SK-N-SH (cell line): ENCODE measurements around the gene THAP7. TPM values are rescaled to one million over a fixed set of nuclear protein-coding genes. Genes with fewer than 3 reads are reported as not detected.

Experiments used
- CTCF ChIA-PET: fragments of 300-600, 350-600 bp; formaldehyde crosslinking; extraction: SDS; loops from one replicate; lab custom pipeline; 2021; lab: Yijun Ruan, JAX
- POLR2A ChIA-PET: fragments of 350-600 bp; sonication (Branson Sonifier 250); formaldehyde crosslinking; extraction: SDS; loops from one replicate; lab custom pipeline; 2020; ENCODE audit warnings: antibody characterized with exemption, inconsistent platforms; lab: Yijun Ruan, JAX
- DNase-seq: peaks from one replicate; pipeline ENCODE4 v3.0.0; 2012
- H2AFZ ChIP-seq: fragments of 200-600 bp; sonication (generic); 2 replicates; pipeline ENCODE4 v1.8.1; 2016; ENCODE audit warnings: antibody characterized with exemption, mild to moderate bottlenecking, low read depth
- H3F3A ChIP-seq: fragments of 200-600 bp; sonication (generic); replicated peaks from 2 replicates; pipeline ENCODE3; 2016; ENCODE audit warnings: antibody characterized with exemption, mild to moderate bottlenecking; ENCODE audit not compliant: insufficient read depth
- H3K27ac ChIP-seq, 2 experiments: fragments of 200-500 bp in 1 of 2; fragments of 200-600 bp in 1 of 2; sonication (Bioruptor generic) in 1 of 2; sonication (generic), shearing (Covaris generic) in 1 of 2; 2 replicates each; pipeline versions ENCODE4 v1.5.1 to v1.6.1; 2014 to 2016; ENCODE audit warnings: low read depth in 2 of 2, inconsistent platforms in 1 of 2, low read length in 1 of 2, mild to moderate bottlenecking in 1 of 2, mixed read lengths in 1 of 2
- H3K27me3 ChIP-seq: fragments of 200-600 bp; sonication (generic), shearing (Covaris generic); 2 replicates; pipeline ENCODE4 v1.6.1; 2016; ENCODE audit warnings: mixed run types; ENCODE audit not compliant: insufficient read depth
- H3K36me3 ChIP-seq, 2 experiments: fragments of 200-500 bp in 1 of 2; fragments of 200-600 bp in 1 of 2; sonication (Bioruptor generic) in 1 of 2; sonication (generic) in 1 of 2; replicated peaks in 1 of 2; 2 replicates each; pipeline versions ENCODE3 to v1.5.1; 2014 to 2016; ENCODE audit warnings: low read length in 1 of 2, mild to moderate bottlenecking in 1 of 2; ENCODE audit not compliant: insufficient read depth in 2 of 2, control insufficient read depth in 1 of 2
- H3K4me1 ChIP-seq, 2 experiments: fragments of 200-500 bp in 1 of 2; fragments of 200-600 bp in 1 of 2; sonication (Bioruptor generic) in 1 of 2; sonication (generic), shearing (Covaris generic) in 1 of 2; 2 replicates each; pipeline versions ENCODE4 v1.5.1 to v1.6.1; 2014 to 2016; ENCODE audit warnings: low read depth in 1 of 2, low read length in 1 of 2, mixed run types in 1 of 2; ENCODE audit not compliant: insufficient read depth in 2 of 2, control insufficient read depth in 1 of 2
- H3K4me2 ChIP-seq: fragments of 200-600 bp; sonication (generic), shearing (Covaris generic); 2 replicates; pipeline ENCODE4 v1.6.1; 2017; ENCODE audit warnings: mixed run types
- H3K4me3 ChIP-seq, 2 experiments: fragments of 200-500 bp in 1 of 2; fragments of 200-600 bp in 1 of 2; sonication (Bioruptor generic) in 1 of 2; sonication (generic), shearing (Covaris generic) in 1 of 2; 2 replicates each; pipeline versions ENCODE4 v1.5.1 to v1.8.1; 2014 to 2016; ENCODE audit warnings: low read depth in 2 of 2, inconsistent platforms in 1 of 2, low read length in 1 of 2, mild to moderate bottlenecking in 1 of 2, mixed read lengths in 1 of 2, moderate library complexity in 1 of 2
- H3K79me2 ChIP-seq: fragments of 200-600 bp; sonication (generic); 2 replicates; pipeline ENCODE4 v1.8.1; 2017; ENCODE audit warnings: mild to moderate bottlenecking; ENCODE audit not compliant: insufficient read depth
- H3K9ac ChIP-seq: fragments of 200-600 bp; sonication (generic); 2 replicates; pipeline ENCODE4 v1.6.1; 2017; ENCODE audit warnings: mixed run types
- H3K9me2 ChIP-seq: fragments of 200-600 bp; sonication (generic); 2 replicates; pipeline ENCODE4 v1.6.1; 2017; ENCODE audit warnings: mixed run types
- H3K9me3 ChIP-seq: fragments of 200-600 bp; sonication (generic); 2 replicates; pipeline ENCODE4 v1.6.1; 2017; ENCODE audit warnings: mixed run types, mild to moderate bottlenecking, moderate library complexity
- H4K20me1 ChIP-seq: fragments of 200-600 bp; sonication (generic); 2 replicates; pipeline ENCODE4 v1.6.1; 2017; ENCODE audit warnings: mild to moderate bottlenecking, mixed run types; ENCODE audit not compliant: insufficient read depth
- CHD2 ChIP-seq: fragments of 150-350 bp; IDR thresholded peaks from 2 replicates; pipeline ENCODE4 v1.6.1; 2018; ENCODE audit warnings: low read length; ENCODE audit not compliant: partially characterized antibody
- ELF1 ChIP-seq: IDR thresholded peaks from 2 replicates; pipeline ENCODE4 v1.4.0; 2012
- EP300 ChIP-seq, 2 experiments: IDR thresholded peaks; 2 replicates each; pipeline versions ENCODE4 v1.4.0 to v1.6.1; 2012; ENCODE audit warnings: borderline replicate concordance in 1 of 2, low read depth in 1 of 2, low read length in 1 of 2
- EZH2phosphoT487 ChIP-seq: fragments of 200-600 bp; sonication (generic); IDR thresholded peaks from 2 replicates; pipeline ENCODE4 v1.6.1; 2017; ENCODE audit warnings: low read depth, mixed run types, mild to moderate bottlenecking, antibody characterized with exemption, moderate library complexity, borderline replicate concordance
- FOSL2 ChIP-seq: IDR thresholded peaks from 2 replicates; pipeline ENCODE4 v1.4.0; 2012; ENCODE audit warnings: low read depth, mild to moderate bottlenecking, moderate library complexity, borderline replicate concordance
- FOXJ3 ChIP-seq: sonication (generic); formaldehyde crosslinking; IDR thresholded peaks from 2 replicates; pipeline ENCODE4 v1.5.1; 2020; ENCODE audit warnings: mild to moderate bottlenecking, missing genetic modification reagents
- FOXM1 ChIP-seq: IDR thresholded peaks from 2 replicates; pipeline ENCODE4 v1.4.0; 2012; ENCODE audit warnings: low read depth, mild to moderate bottlenecking
- MEF2A ChIP-seq: IDR thresholded peaks from 2 replicates; pipeline ENCODE4 v1.4.0; 2012; ENCODE audit warnings: low read depth, borderline replicate concordance
- MXI1 ChIP-seq: IDR thresholded peaks from 2 replicates; pipeline ENCODE4 v1.6.1; 2012; ENCODE audit warnings: mild to moderate bottlenecking, low read depth, low read length, improper control_type of control experiment
- POLR2AphosphoS5 ChIP-seq: IDR thresholded peaks from 2 replicates; pipeline ENCODE4 v1.6.1; 2012; ENCODE audit warnings: low read depth, low read length
- RAD21 ChIP-seq: IDR thresholded peaks from 2 replicates; pipeline ENCODE4 v1.6.1; 2012; ENCODE audit warnings: mild to moderate bottlenecking, low read length
- RFX5 ChIP-seq: IDR thresholded peaks from 2 replicates; pipeline ENCODE4 v1.6.1; 2012; ENCODE audit warnings: mild to moderate bottlenecking, improper control_type of control experiment, low read length
- RXRA ChIP-seq: IDR thresholded peaks from 2 replicates; pipeline ENCODE4 v1.4.0; 2012; ENCODE audit warnings: low read depth, mild to moderate bottlenecking, borderline replicate concordance
- SIN3A ChIP-seq: IDR thresholded peaks from 2 replicates; pipeline ENCODE4 v1.6.1; 2012; ENCODE audit warnings: low read depth, mild to moderate bottlenecking, low read length, moderate library complexity, borderline replicate concordance
- TCF12 ChIP-seq: IDR thresholded peaks from 2 replicates; pipeline ENCODE4 v1.4.0; 2012
- WGBS: methylation state at CpG from one replicate; pipeline ENCODE4 v1.1.6; 2017; ENCODE audit warnings: low lambda C conversion rate; 5-methylcytosine and 5-hydroxymethylcytosine counted together
- polyA plus RNA-seq, 3 experiments: library from polyadenylated mRNA; depleted of rRNA; stranded (reverse); fragments of >200 nt; gene quantifications; 2 replicates each; pipeline ENCODE4 v1.2.3, GENCODE V29; 2012
- TF ChIP-seq, protein P1 (sequence below): IDR thresholded peaks from 2 replicates; pipeline ENCODE4; 2012
- TF ChIP-seq, protein P2 (sequence below): fragments of 200-600 bp; sonication (generic); IDR thresholded peaks from 2 replicates; pipeline ENCODE4 v1.6.1; 2017; ENCODE audit warnings: antibody characterized with exemption, mild to moderate bottlenecking, moderate library complexity

Gene THAP7
- polyA plus RNA-seq, 1 of the 3 experiments (the other 2 are of a cell fraction): 32.0 TPM

DNA sequence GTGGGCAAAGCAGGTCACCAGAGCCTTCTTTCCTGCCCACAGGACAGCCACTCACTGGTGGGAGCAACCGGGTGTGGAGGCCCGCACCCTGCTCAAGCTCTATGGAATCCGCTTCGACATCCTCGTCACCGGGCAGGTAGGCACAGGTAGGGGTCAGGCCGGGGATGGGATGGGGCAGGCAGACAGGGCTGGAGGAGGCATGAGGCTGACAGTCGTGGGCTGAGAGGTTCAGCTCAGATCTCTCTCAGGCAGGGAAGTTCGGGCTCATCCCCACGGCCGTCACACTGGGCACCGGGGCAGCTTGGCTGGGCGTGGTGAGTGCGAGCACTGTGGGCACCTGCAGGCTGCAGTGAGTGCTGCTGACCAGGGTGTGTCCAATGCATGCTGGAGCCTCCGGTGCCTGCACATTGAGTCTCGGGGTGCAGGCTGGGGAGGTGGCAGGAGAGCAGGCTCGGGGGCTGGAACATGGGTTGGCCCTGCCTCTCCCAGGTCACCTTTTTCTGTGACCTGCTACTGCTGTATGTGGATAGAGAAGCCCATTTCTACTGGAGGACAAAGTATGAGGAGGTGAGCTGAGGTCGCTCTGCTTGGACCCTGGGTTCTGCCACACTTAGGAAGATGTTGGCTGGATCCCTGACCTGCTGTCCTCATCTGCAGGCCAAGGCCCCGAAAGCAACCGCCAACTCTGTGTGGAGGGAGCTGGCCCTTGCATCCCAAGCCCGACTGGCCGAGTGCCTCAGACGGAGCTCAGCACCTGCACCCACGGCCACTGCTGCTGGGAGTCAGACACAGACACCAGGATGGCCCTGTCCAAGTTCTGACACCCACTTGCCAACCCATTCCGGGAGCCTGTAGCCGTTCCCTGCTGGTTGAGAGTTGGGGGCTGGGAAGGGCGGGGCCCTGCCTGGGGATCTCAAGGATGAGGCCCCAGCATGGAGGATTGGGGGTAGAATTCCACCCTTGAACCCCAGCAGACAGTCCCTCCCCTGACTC lies 24.1 kb upstream of the THAP7 start (continued):
- TF ChIP-seq SIN3A (no peak), RAD21 (no peak), FOSL2 (no peak), RXRA (no peak), EZH2phosphoT487 (no peak), FOXJ3 (CRISPR knock-in tag) (no peak)

DNA sequence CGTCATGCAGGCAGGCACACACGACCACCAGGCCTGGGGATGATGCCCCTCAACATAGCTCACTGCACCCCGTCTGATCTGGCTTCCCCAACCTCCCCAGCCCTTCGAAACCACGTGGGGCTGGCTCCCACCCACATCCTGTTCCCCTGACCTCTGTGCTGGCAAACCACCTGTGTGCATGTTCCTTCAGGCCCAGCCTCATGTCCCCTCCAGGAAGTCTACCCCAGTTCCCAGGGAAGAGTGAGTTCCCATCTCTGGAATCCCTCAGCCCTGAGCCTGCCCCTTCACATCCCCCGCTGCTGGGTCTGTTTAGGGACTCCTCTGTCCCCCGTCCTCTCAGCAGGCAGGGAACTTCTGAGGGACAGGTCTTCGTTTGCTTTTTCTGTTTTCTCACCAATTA lies 23.3 kb upstream of the THAP7 start:
- TF ChIP-seq EP300 (IDR thresholded peaks at IDR 0.05; ENCODE audit: borderline replicate concordance in 1 of 2, low read depth in 1 of 2, low read length in 1 of 2) (no peak), POLR2AphosphoS5 (no peak), RFX5 (no peak), ELF1 (no peak), MEF2A (no peak), CHD2 (no peak), FOXM1 (no peak), RAD21 (no peak), TCF12 (no peak), SIN3A (no peak), MXI1 (no peak)
- TF ChIP-seq, protein P1, sequence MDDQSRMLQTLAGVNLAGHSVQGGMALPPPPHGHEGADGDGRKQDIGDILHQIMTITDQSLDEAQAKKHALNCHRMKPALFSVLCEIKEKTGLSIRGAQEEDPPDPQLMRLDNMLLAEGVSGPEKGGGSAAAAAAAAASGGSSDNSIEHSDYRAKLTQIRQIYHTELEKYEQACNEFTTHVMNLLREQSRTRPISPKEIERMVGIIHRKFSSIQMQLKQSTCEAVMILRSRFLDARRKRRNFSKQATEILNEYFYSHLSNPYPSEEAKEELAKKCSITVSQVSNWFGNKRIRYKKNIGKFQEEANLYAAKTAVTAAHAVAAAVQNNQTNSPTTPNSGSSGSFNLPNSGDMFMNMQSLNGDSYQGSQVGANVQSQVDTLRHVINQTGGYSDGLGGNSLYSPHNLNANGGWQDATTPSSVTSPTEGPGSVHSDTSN: no peak
- TF ChIP-seq, protein P2, sequence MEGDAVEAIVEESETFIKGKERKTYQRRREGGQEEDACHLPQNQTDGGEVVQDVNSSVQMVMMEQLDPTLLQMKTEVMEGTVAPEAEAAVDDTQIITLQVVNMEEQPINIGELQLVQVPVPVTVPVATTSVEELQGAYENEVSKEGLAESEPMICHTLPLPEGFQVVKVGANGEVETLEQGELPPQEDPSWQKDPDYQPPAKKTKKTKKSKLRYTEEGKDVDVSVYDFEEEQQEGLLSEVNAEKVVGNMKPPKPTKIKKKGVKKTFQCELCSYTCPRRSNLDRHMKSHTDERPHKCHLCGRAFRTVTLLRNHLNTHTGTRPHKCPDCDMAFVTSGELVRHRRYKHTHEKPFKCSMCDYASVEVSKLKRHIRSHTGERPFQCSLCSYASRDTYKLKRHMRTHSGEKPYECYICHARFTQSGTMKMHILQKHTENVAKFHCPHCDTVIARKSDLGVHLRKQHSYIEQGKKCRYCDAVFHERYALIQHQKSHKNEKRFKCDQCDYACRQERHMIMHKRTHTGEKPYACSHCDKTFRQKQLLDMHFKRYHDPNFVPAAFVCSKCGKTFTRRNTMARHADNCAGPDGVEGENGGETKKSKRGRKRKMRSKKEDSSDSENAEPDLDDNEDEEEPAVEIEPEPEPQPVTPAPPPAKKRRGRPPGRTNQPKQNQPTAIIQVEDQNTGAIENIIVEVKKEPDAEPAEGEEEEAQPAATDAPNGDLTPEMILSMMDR: no peak
- H3K27me3 ChIP-seq: no peaks in the 10 kb centered on the region
- no peaks in the 10 kb centered on the region for H3K79me2 ChIP-seq
- peaks cover 0 to 29% of the 10 kb centered on the region in 2 experiments; a peak in 1 of 4 replicates for H3K4me1 ChIP-seq
- ChIA-PET CTCF (no interaction called here), POLR2A (no interaction called here)
- WGBS: 58% methylated on average over 7 of the region's 8 CpGs
- DNase-seq: no peak
- H4K20me1 ChIP-seq: no peaks in the 10 kb centered on the region
- no peaks in the 10 kb centered on the region for H3K36me3 ChIP-seq
- no peaks in the 10 kb centered on the region for H3F3A ChIP-seq
- H3K4me3 ChIP-seq: no peak overlapping the region
- H3K9me3 ChIP-seq: no peaks in the 10 kb centered on the region
- no peak overlapping the region for H2AFZ ChIP-seq
- no peak overlapping the region for H3K4me2 ChIP-seq
- H3K27ac ChIP-seq: no peak overlapping the region
- H3K9me2 ChIP-seq: no peaks in the 10 kb centered on the region
- no peak overlapping the region for H3K9ac ChIP-seq
